Measurements from ENCODE around the gene CA10.

DNA sequence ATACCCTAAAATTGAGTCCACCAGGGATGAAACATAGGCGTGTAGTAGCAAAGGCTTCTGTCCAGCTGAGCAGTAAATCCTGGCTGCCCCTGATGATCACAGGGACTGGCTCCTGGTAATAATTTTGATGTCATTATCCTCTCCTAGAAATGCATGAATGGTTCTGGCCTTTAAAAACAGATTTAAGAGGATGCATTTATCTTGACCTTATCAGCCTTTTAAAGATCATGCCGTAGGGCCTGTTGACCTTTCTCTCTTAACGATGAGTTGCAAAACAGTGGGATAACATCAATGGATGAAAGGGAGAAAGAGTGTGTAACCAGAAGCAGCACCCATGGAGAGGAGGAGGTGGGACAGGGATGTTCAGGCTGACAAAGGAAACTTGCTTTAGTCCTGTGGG is 128.5 kb downstream of the CA10 start:
- TF ChIP-seq, protein P1, sequence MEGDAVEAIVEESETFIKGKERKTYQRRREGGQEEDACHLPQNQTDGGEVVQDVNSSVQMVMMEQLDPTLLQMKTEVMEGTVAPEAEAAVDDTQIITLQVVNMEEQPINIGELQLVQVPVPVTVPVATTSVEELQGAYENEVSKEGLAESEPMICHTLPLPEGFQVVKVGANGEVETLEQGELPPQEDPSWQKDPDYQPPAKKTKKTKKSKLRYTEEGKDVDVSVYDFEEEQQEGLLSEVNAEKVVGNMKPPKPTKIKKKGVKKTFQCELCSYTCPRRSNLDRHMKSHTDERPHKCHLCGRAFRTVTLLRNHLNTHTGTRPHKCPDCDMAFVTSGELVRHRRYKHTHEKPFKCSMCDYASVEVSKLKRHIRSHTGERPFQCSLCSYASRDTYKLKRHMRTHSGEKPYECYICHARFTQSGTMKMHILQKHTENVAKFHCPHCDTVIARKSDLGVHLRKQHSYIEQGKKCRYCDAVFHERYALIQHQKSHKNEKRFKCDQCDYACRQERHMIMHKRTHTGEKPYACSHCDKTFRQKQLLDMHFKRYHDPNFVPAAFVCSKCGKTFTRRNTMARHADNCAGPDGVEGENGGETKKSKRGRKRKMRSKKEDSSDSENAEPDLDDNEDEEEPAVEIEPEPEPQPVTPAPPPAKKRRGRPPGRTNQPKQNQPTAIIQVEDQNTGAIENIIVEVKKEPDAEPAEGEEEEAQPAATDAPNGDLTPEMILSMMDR (conservative IDR thresholded peaks at IDR 0.05; ENCODE audit: low read depth, low read length) = no peak
- TF ChIP-seq EZH2 (IDR thresholded peaks at IDR 0.05; ENCODE audit: borderline replicate concordance, low read depth, low read length, poor library complexity, severe bottlenecking) = no peak

All from A673 (cell line).